Fibroblast of lung (primary cell): ENCODE data around the gene NOX3.

Experiments
- CTCF ChIP-seq, 2 donors: IDR thresholded peaks in 1 of 2; conservative IDR thresholded peaks in 1 of 2; 1 replicate in 1 of 2; 2 replicates in 1 of 2; pipeline ENCODE4 v1.5.1; 2011 to 2012; ENCODE audit warnings: low read length in 2 of 2, control low read depth in 1 of 2, inconsistent platforms in 1 of 2, low read depth in 1 of 2, mild to moderate bottlenecking in 1 of 2
- EZH2 ChIP-seq: IDR thresholded peaks from 2 replicates; pipeline ENCODE4 v1.5.1; 2012; ENCODE audit warnings: low read length, control low read depth, mild to moderate bottlenecking; ENCODE audit errors: missing control alignments

- TF ChIP-seq CTCF (conservative IDR thresholded peaks at IDR 0.05 in 1 of 2, IDR thresholded peaks at IDR 0.05 in 1 of 2; ENCODE audit: low read depth in 1 of 2, low read length in 2 of 2) = no peak
- TF ChIP-seq EZH2 = no peak
These were observed 31.2 kb upstream of the NOX3 start for GRCh38 chr6:155486721-155487294.
